Activated effector memory CD4-positive, alpha-beta T cell treated with Interleukin-2 at 50 U/mL for 16 hours (primary cell): Measurements from ENCODE around the gene NPFFR1.
"Not testable (repeated sequence)": the region's sequence is repeated elsewhere in the genome, so short reads cannot be mapped to it uniquely, and the experiment has no call there.

Experiments
- DNase-seq: peaks from one replicate; pipeline ENCODE4 v3.0.0-alpha.2; 2020

NPFFR1 gene

GRCh38 chr10:70284542-70285475 lies 1.0 kb upstream of the NPFFR1 start:
- no peak for DNase-seq

GRCh38 chr10:70283071-70283444 lies 746 bp downstream of the NPFFR1 start:
- DNase-seq: no peak

- DNase-seq: no peak
Measured at GRCh38 chr10:70281609-70282008, 2.2 kb downstream of the NPFFR1 start.

GRCh38 chr10:70280099-70280498 lies 3.7 kb downstream of the NPFFR1 start:
- DNase-seq: no peak

- no peak for DNase-seq
Measured at GRCh38 chr10:70277396-70278030, 6.3 kb downstream of the NPFFR1 start.

- no peak for DNase-seq
Measured at GRCh38 chr10:70274643-70275042, 9.2 kb downstream of the NPFFR1 start.

- DNase-seq: no peak
Measured at GRCh38 chr10:70272925-70273316, 10.9 kb downstream of the NPFFR1 start.

GRCh38 chr10:70271996-70272924 lies 11.5 kb downstream of the NPFFR1 start:
- no peak for DNase-seq

GRCh38 chr10:70270952-70271351 lies 12.9 kb downstream of the NPFFR1 start:
- DNase-seq: no peak

- no peak for DNase-seq
Measured at GRCh38 chr10:70269741-70270140, 14.1 kb downstream of the NPFFR1 start.

- no peak for DNase-seq
Measured at GRCh38 chr10:70268376-70268775, 15.4 kb downstream of the NPFFR1 start.

- no peak for DNase-seq
Measured at GRCh38 chr10:70267161-70267933, 16.5 kb downstream of the NPFFR1 start.

GRCh38 chr10:70266701-70267100 lies 17.1 kb downstream of the NPFFR1 start:
- no peak for DNase-seq

GRCh38 chr10:70266056-70266455 lies 17.7 kb downstream of the NPFFR1 start:
- DNase-seq: no peak

- no peak for DNase-seq
Measured at GRCh38 chr10:70265032-70265689, 18.6 kb downstream of the NPFFR1 start.

- no peak for DNase-seq
Measured at GRCh38 chr10:70260734-70261133, 23.1 kb downstream of the NPFFR1 start.

GRCh38 chr10:70260259-70260658 lies 23.5 kb downstream of the NPFFR1 start:
- no peak for DNase-seq

- no peak for DNase-seq
Measured at GRCh38 chr10:70258216-70258615, 25.6 kb downstream of the NPFFR1 start.

GRCh38 chr10:70257816-70258215 lies 26.0 kb downstream of the NPFFR1 start:
- not testable (repeated sequence) for DNase-seq

- DNase-seq: no peak
Measured at GRCh38 chr10:70256463-70256862, 27.3 kb downstream of the NPFFR1 start.
